ENCODE results near the gene MAP3K9. TPM values are rescaled to one million over a fixed set of nuclear protein-coding genes. Genes with fewer than 3 reads are reported as not detected.

MAP3K9 gene
- total RNA-seq, 2 experiments from 2014 or later = 4.2 to 6.4 TPM

DNA sequence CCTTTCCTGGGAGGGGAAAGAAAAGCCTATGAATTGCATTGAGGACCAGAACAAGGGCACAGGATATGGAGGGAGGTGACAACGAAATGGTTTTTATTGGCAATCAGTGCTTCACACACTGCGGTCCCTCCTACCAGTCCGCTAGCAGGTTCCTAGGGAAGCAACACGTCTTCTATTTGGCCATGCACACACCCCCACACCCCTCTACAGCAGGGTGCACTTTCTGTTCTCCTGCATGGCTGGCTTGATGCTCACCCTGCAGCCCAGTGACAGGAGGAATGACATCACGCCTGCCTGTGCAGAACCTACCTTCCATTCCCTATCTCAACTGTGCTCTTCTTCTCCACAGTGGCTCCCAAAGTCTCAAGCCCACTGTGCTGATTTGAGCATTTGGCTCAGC is 109.7 kb downstream of the MAP3K9 start:
- Histone ChIP-seq H3K79me2 (ENCODE audit: insufficient read depth, low read depth, low read length) (no peaks in the 10 kb centered on the region), H3K4me2 (ENCODE audit: low read length) (no peak overlapping the region), H4K20me1 (ENCODE audit: insufficient read depth, low read length) (no peaks in the 10 kb centered on the region), H3K27ac (ENCODE audit: low read depth, low read length, poor library complexity, severe bottlenecking) (no peak overlapping the region), H3K9me2 (ENCODE audit: insufficient read depth, low read length) (no peaks in the 10 kb centered on the region), H3K9me3 (ENCODE audit: low read length) (no peaks in the 10 kb centered on the region), H2AFZ (ENCODE audit: low read length) (no peak overlapping the region), H3K36me3 (ENCODE audit: insufficient read depth, low read length) (no peaks in the 10 kb centered on the region), H3K4me1 (ENCODE audit: insufficient read depth, low read length, poor library complexity, severe bottlenecking) (no peaks in the 10 kb centered on the region), H3K4me3 (ENCODE audit: low read depth, low read length, poor library complexity, severe bottlenecking) (no peak overlapping the region)
- ChIA-PET POLR2A (interaction anchor here (0.6 to 3.6 kb wide), 3 partner anchors 11 to 57 kb away, joined by 3 to 15 read pairs (median 3); no protein-coding TSS in a partner anchor), CTCF (ENCODE audit: unreplicated experiment) (no interaction called here)
- BruUV-seq (replicated peaks) = no TSS peak
- no peak for DNase-seq (ENCODE audit: low spot score)
- intact Hi-C loops (cut with micrococcal nuclease; ENCODE audit: unreplicated experiment) = no loop called here
- no peak for TF ChIP-seq EZH2phosphoT487 (IDR thresholded peaks at IDR 0.05; ENCODE audit: borderline replicate concordance, low read depth, low read length)
- TF ChIP-seq, protein P1, sequence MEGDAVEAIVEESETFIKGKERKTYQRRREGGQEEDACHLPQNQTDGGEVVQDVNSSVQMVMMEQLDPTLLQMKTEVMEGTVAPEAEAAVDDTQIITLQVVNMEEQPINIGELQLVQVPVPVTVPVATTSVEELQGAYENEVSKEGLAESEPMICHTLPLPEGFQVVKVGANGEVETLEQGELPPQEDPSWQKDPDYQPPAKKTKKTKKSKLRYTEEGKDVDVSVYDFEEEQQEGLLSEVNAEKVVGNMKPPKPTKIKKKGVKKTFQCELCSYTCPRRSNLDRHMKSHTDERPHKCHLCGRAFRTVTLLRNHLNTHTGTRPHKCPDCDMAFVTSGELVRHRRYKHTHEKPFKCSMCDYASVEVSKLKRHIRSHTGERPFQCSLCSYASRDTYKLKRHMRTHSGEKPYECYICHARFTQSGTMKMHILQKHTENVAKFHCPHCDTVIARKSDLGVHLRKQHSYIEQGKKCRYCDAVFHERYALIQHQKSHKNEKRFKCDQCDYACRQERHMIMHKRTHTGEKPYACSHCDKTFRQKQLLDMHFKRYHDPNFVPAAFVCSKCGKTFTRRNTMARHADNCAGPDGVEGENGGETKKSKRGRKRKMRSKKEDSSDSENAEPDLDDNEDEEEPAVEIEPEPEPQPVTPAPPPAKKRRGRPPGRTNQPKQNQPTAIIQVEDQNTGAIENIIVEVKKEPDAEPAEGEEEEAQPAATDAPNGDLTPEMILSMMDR (conservative IDR thresholded peaks at IDR 0.05; ENCODE audit: low read length) = no peak

DNA sequence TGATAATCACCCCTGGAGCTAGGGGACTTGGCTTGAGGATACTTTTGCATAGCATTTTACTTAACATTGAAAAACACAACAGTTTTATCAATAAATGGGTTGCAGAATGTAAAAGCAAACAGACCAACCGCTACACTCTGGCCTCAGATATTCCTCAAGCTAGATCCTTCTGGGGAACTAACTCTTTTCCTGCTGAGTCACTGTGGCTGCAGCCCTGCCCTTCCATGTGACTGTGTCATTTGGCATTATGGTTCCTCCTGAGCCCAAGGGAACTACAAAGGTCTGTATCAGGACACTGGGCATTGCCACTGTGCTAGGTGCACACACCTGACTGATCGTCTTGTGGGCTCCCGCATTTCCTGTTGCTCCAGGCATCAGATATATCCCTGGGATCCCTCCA is 111.0 kb downstream of the MAP3K9 start:
- ChIA-PET POLR2A (no interaction called here), CTCF (ENCODE audit: unreplicated experiment) (no interaction called here)
- H3K4me3 ChIP-seq (ENCODE audit: low read depth, low read length, poor library complexity, severe bottlenecking) = no peak overlapping the region
- intact Hi-C loops (cut with micrococcal nuclease; ENCODE audit: unreplicated experiment) = no loop called here
- H2AFZ ChIP-seq (ENCODE audit: low read length) = no peak overlapping the region
- H3K9me3 ChIP-seq (ENCODE audit: low read length) = no peaks in the 10 kb centered on the region
- no peaks in the 10 kb centered on the region for H3K9me2 ChIP-seq (ENCODE audit: insufficient read depth, low read length)
- BruUV-seq (replicated peaks) = no TSS peak
- no peak overlapping the region for H3K4me2 ChIP-seq (ENCODE audit: low read length)
- H3K4me1 ChIP-seq (ENCODE audit: insufficient read depth, low read length, poor library complexity, severe bottlenecking) = no peaks in the 10 kb centered on the region
- H4K20me1 ChIP-seq (ENCODE audit: insufficient read depth, low read length) = no peaks in the 10 kb centered on the region
- H3K27ac ChIP-seq (ENCODE audit: low read depth, low read length, poor library complexity, severe bottlenecking) = no peak overlapping the region
- no peaks in the 10 kb centered on the region for H3K79me2 ChIP-seq (ENCODE audit: insufficient read depth, low read depth, low read length)
- no peaks in the 10 kb centered on the region for H3K36me3 ChIP-seq (ENCODE audit: insufficient read depth, low read length)
- TF ChIP-seq EZH2phosphoT487 (IDR thresholded peaks at IDR 0.05; ENCODE audit: borderline replicate concordance, low read depth, low read length) = no peak
- TF ChIP-seq, protein P1 (conservative IDR thresholded peaks at IDR 0.05; ENCODE audit: low read length) = no peak
- no peak for DNase-seq (ENCODE audit: low spot score)

DNA sequence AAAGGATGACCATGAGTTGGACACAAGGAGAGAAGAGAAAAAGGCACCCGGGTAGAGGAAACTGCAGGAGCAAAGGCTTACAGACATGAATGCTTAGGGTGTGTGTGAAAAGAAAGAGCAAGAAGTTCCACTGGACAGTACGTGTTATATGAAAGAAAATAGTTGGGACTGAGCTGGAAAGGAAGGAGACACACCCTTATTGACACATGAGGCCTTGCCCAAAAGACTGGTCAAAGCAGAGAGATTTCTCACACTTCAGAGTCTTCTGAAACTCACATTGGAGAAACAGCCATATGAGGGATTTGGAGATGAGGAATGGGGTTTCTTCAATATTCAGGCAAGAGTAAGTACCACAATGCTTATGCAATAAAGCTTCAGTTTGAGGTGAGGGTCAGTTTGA is 111.6 kb downstream of the MAP3K9 start:
- intact Hi-C loops (cut with micrococcal nuclease; ENCODE audit: unreplicated experiment) = no loop called here
- no TSS peak for BruUV-seq (replicated peaks)
- no peaks in the 10 kb centered on the region for H3K9me3 ChIP-seq (ENCODE audit: low read length)
- H4K20me1 ChIP-seq (ENCODE audit: insufficient read depth, low read length) = no peaks in the 10 kb centered on the region
- no peaks in the 10 kb centered on the region for H3K4me1 ChIP-seq (ENCODE audit: insufficient read depth, low read length, poor library complexity, severe bottlenecking)
- no peaks in the 10 kb centered on the region for H3K9me2 ChIP-seq (ENCODE audit: insufficient read depth, low read length)
- TF ChIP-seq, protein P1 (conservative IDR thresholded peaks at IDR 0.05; ENCODE audit: low read length) = no peak
- no peak for TF ChIP-seq EZH2phosphoT487 (IDR thresholded peaks at IDR 0.05; ENCODE audit: borderline replicate concordance, low read depth, low read length)
- no peak overlapping the region for H3K27ac ChIP-seq (ENCODE audit: low read depth, low read length, poor library complexity, severe bottlenecking)
- CTCF ChIA-PET (ENCODE audit: unreplicated experiment) = no interaction called here
- no peak for DNase-seq (ENCODE audit: low spot score)
- H3K79me2 ChIP-seq (ENCODE audit: insufficient read depth, low read depth, low read length) = no peaks in the 10 kb centered on the region
- no peaks in the 10 kb centered on the region for H3K36me3 ChIP-seq (ENCODE audit: insufficient read depth, low read length)
- no peak overlapping the region for H3K4me3 ChIP-seq (ENCODE audit: low read depth, low read length, poor library complexity, severe bottlenecking)
- H2AFZ ChIP-seq (ENCODE audit: low read length) = no peak overlapping the region
- POLR2A ChIA-PET = interaction anchor here (1.1 kb wide), 1 partner anchor 10 kb away, joined by 4 read pairs; no protein-coding TSS in a partner anchor
- H3K4me2 ChIP-seq (ENCODE audit: low read length) = no peak overlapping the region

Measured in OCI-LY7 (cell line).